ENCODE measurements around the gene CRIP2.

Gene CRIP2

GRCh38 chr14:105501504-105502291, 27.1 kb downstream of the CRIP2 start:
- no peaks in the 10 kb centered on the region; the same call in 1 of the 2 replicates for H3K9me3 ChIP-seq (ENCODE audit: control insufficient read depth, insufficient read depth, low read length)
- no peaks in the 10 kb centered on the region; the same call in 1 of the 2 replicates for H3K36me3 ChIP-seq (ENCODE audit: control insufficient read depth, insufficient read depth, low read length)
- no peaks in the 10 kb centered on the region for H3K27me3 ChIP-seq (ENCODE audit: control insufficient read depth, insufficient read depth, low read length)
- no peak overlapping the region for H3K4me3 ChIP-seq (ENCODE audit: low read length)
- no peak overlapping the region for H3K27ac ChIP-seq (ENCODE audit: low read length)
- H3K4me1 ChIP-seq (ENCODE audit: control insufficient read depth, insufficient read depth, low read length) = no peaks in the 10 kb centered on the region; the same call in 1 of the 2 replicates
- no CpG with 5 or more reads among the region's 13 CpGs for WGBS (ENCODE audit: insufficient coverage, insufficient read length)
- no peak for DNase-seq (ENCODE audit: low read depth, low spot score)

- Histone ChIP-seq H3K27ac (ENCODE audit: low read length) (no peak overlapping the region), H3K4me3 (ENCODE audit: low read length) (no peak overlapping the region), H3K36me3 (ENCODE audit: control insufficient read depth, insufficient read depth, low read length) (no peaks in the 10 kb centered on the region; the same call in 1 of the 2 replicates), H3K27me3 (ENCODE audit: control insufficient read depth, insufficient read depth, low read length) (no peaks in the 10 kb centered on the region), H3K4me1 (ENCODE audit: control insufficient read depth, insufficient read depth, low read length) (no peaks in the 10 kb centered on the region; the same call in 1 of the 2 replicates), H3K9me3 (ENCODE audit: control insufficient read depth, insufficient read depth, low read length) (no peaks in the 10 kb centered on the region; the same call in 1 of the 2 replicates)
- WGBS (ENCODE audit: insufficient coverage, insufficient read length) = no CpG with 5 or more reads among the region's 18 CpGs
- no peak for DNase-seq (ENCODE audit: low read depth, low spot score)
Observed at GRCh38 chr14:105502446-105503295, 28.1 kb downstream of the CRIP2 start.

GRCh38 chr14:105503296-105503640, 28.6 kb downstream of the CRIP2 start:
- Histone ChIP-seq H3K9me3 (ENCODE audit: control insufficient read depth, insufficient read depth, low read length) (no peaks in the 10 kb centered on the region; the same call in 1 of the 2 replicates), H3K27ac (ENCODE audit: low read length) (no peak overlapping the region), H3K4me3 (ENCODE audit: low read length) (no peak overlapping the region), H3K36me3 (ENCODE audit: control insufficient read depth, insufficient read depth, low read length) (no peaks in the 10 kb centered on the region; the same call in 1 of the 2 replicates), H3K27me3 (ENCODE audit: control insufficient read depth, insufficient read depth, low read length) (no peaks in the 10 kb centered on the region), H3K4me1 (ENCODE audit: control insufficient read depth, insufficient read depth, low read length) (no peaks in the 10 kb centered on the region; the same call in 1 of the 2 replicates)
- WGBS (ENCODE audit: insufficient coverage, insufficient read length) = no CpG with 5 or more reads among the region's 7 CpGs
- no peak for DNase-seq (ENCODE audit: low read depth, low spot score)

GRCh38 chr14:105503935-105504692, 29.5 kb downstream of the CRIP2 start:
- Histone ChIP-seq H3K27ac (ENCODE audit: low read length) (no peak overlapping the region), H3K36me3 (ENCODE audit: control insufficient read depth, insufficient read depth, low read length) (no peaks in the 10 kb centered on the region; the same call in 1 of the 2 replicates), H3K27me3 (ENCODE audit: control insufficient read depth, insufficient read depth, low read length) (no peaks in the 10 kb centered on the region), H3K4me1 (ENCODE audit: control insufficient read depth, insufficient read depth, low read length) (no peaks in the 10 kb centered on the region; the same call in 1 of the 2 replicates), H3K9me3 (ENCODE audit: control insufficient read depth, insufficient read depth, low read length) (peaks cover 2% of the 10 kb centered on the region; the same call in 1 of the 2 replicates), H3K4me3 (ENCODE audit: low read length) (no peak overlapping the region)
- no CpG with 5 or more reads among the region's 29 CpGs for WGBS (ENCODE audit: insufficient coverage, insufficient read length)
- DNase-seq (ENCODE audit: low read depth, low spot score) = no peak

GRCh38 chr14:105505101-105505500, 30.5 kb downstream of the CRIP2 start:
- H3K9me3 ChIP-seq (ENCODE audit: control insufficient read depth, insufficient read depth, low read length) = peaks cover 2% of the 10 kb centered on the region; the same call in 1 of the 2 replicates
- DNase-seq (ENCODE audit: low read depth, low spot score) = no peak
- H3K4me1 ChIP-seq (ENCODE audit: control insufficient read depth, insufficient read depth, low read length) = no peaks in the 10 kb centered on the region; the same call in 1 of the 2 replicates
- H3K36me3 ChIP-seq (ENCODE audit: control insufficient read depth, insufficient read depth, low read length) = no peaks in the 10 kb centered on the region; the same call in 1 of the 2 replicates
- no peak overlapping the region for H3K4me3 ChIP-seq (ENCODE audit: low read length)
- H3K27ac ChIP-seq (ENCODE audit: low read length) = no peak overlapping the region
- no CpG with 5 or more reads among the region's 16 CpGs for WGBS (ENCODE audit: insufficient coverage, insufficient read length)
- no peaks in the 10 kb centered on the region for H3K27me3 ChIP-seq (ENCODE audit: control insufficient read depth, insufficient read depth, low read length)

GRCh38 chr14:105507247-105507646, 32.6 kb downstream of the CRIP2 start:
- Histone ChIP-seq H3K36me3 (ENCODE audit: control insufficient read depth, insufficient read depth, low read length) (no peaks in the 10 kb centered on the region; the same call in 1 of the 2 replicates), H3K27ac (ENCODE audit: low read length) (no peak overlapping the region), H3K9me3 (ENCODE audit: control insufficient read depth, insufficient read depth, low read length) (peaks cover 2% of the 10 kb centered on the region; the same call in 1 of the 2 replicates), H3K4me1 (ENCODE audit: control insufficient read depth, insufficient read depth, low read length) (no peaks in the 10 kb centered on the region), H3K27me3 (ENCODE audit: control insufficient read depth, insufficient read depth, low read length) (no peaks in the 10 kb centered on the region), H3K4me3 (ENCODE audit: low read length) (no peak overlapping the region)
- no CpG with 5 or more reads among the region's 17 CpGs for WGBS (ENCODE audit: insufficient coverage, insufficient read length)
- no peak for DNase-seq (ENCODE audit: low read depth, low spot score)

- Histone ChIP-seq H3K27ac (ENCODE audit: low read length) (no peak overlapping the region), H3K27me3 (ENCODE audit: control insufficient read depth, insufficient read depth, low read length) (no peaks in the 10 kb centered on the region), H3K9me3 (ENCODE audit: control insufficient read depth, insufficient read depth, low read length) (peaks cover 2% of the 10 kb centered on the region; the same call in 1 of the 2 replicates), H3K4me3 (ENCODE audit: low read length) (no peak overlapping the region), H3K36me3 (ENCODE audit: control insufficient read depth, insufficient read depth, low read length) (no peaks in the 10 kb centered on the region; the same call in 1 of the 2 replicates), H3K4me1 (ENCODE audit: control insufficient read depth, insufficient read depth, low read length) (no peaks in the 10 kb centered on the region)
- WGBS (ENCODE audit: insufficient coverage, insufficient read length) = no CpG with 5 or more reads among the region's 16 CpGs
- DNase-seq (ENCODE audit: low read depth, low spot score) = no peak
Observed at GRCh38 chr14:105508069-105508468, 33.4 kb downstream of the CRIP2 start.

GRCh38 chr14:105508601-105509000, 34.0 kb downstream of the CRIP2 start:
- Histone ChIP-seq H3K4me1 (ENCODE audit: control insufficient read depth, insufficient read depth, low read length) (no peaks in the 10 kb centered on the region), H3K4me3 (ENCODE audit: low read length) (no peak overlapping the region), H3K27ac (ENCODE audit: low read length) (no peak overlapping the region), H3K27me3 (ENCODE audit: control insufficient read depth, insufficient read depth, low read length) (no peaks in the 10 kb centered on the region), H3K36me3 (ENCODE audit: control insufficient read depth, insufficient read depth, low read length) (no peaks in the 10 kb centered on the region; the same call in 1 of the 2 replicates), H3K9me3 (ENCODE audit: control insufficient read depth, insufficient read depth, low read length) (peaks cover 3% of the 10 kb centered on the region)
- DNase-seq (ENCODE audit: low read depth, low spot score) = no peak
- WGBS (ENCODE audit: insufficient coverage, insufficient read length) = no CpG with 5 or more reads among the region's 12 CpGs

GRCh38 chr14:105517096-105517495, 42.5 kb downstream of the CRIP2 start:
- peaks cover 3% of the 10 kb centered on the region for H3K9me3 ChIP-seq (ENCODE audit: control insufficient read depth, insufficient read depth, low read length)
- H3K36me3 ChIP-seq (ENCODE audit: control insufficient read depth, insufficient read depth, low read length) = no peaks in the 10 kb centered on the region
- no peak overlapping the region for H3K4me3 ChIP-seq (ENCODE audit: low read length)
- H3K27ac ChIP-seq (ENCODE audit: low read length) = no peak overlapping the region
- H3K4me1 ChIP-seq (ENCODE audit: control insufficient read depth, insufficient read depth, low read length) = no peaks in the 10 kb centered on the region
- WGBS (ENCODE audit: insufficient coverage, insufficient read length) = no CpG with 5 or more reads among the region's 5 CpGs
- no peak for DNase-seq (ENCODE audit: low read depth, low spot score)
- no peaks in the 10 kb centered on the region for H3K27me3 ChIP-seq (ENCODE audit: control insufficient read depth, insufficient read depth, low read length)
